ENCODE measurements around the gene ASCC1.

The ASCC1 gene

GRCh38 chr10:72048450-72049124 is 167.5 kb downstream of the ASCC1 start:
- DNase-seq (ENCODE audit: low read depth in 2 of 2) = peak; percentile 71 to 76

Data from stimulated activated CD8-positive, alpha-beta memory T cell treated with anti-CD3 and anti-CD28 coated beads, Interleukin-15, amount 100 ng/mL, for 4 hours (primary cell).